ENCODE data around the gene NNMT. TPM values are rescaled to one million over a fixed set of nuclear protein-coding genes. Genes with fewer than 3 reads are reported as not detected.

NNMT gene
- total RNA-seq, 1 experiment from 2014 or later, result not detected

GRCh38 chr11:114283422-114283821 lies 12.8 kb upstream of the NNMT start:
- H3K27me3 ChIP-seq (ENCODE audit: insufficient read depth, low read length), result no peaks in the 10 kb centered on the region
- H2BK120ac ChIP-seq (ENCODE audit: low read depth, low read length, poor library complexity, severe bottlenecking), result no peak overlapping the region
- Mint-ChIP-seq H3K36me3 (ENCODE audit: insufficient read depth in 1 of 3, low read depth in 3 of 3) (no peaks in the 10 kb centered on the region), H3K27ac (no peak overlapping the region), H3K27me3 (ENCODE audit: low read depth) (no peaks in the 10 kb centered on the region; the same call in 1 of the 2 replicates), H3K9me3 (no peaks in the 10 kb centered on the region), H3K4me3 (no peak overlapping the region), H3K4me1 (peaks cover 0 to 16% of the 10 kb centered on the region in 2 experiments; a peak in 2 of 4 replicates)
- H3K9me3 ChIP-seq (ENCODE audit: control insufficient read depth, low read depth, low read length), result no peaks in the 10 kb centered on the region
- DNase-seq, result no peak
- no peak overlapping the region for H3K9ac ChIP-seq (ENCODE audit: extremely low read depth, insufficient read length, low read length)
- H3K4me1 ChIP-seq (ENCODE audit: insufficient read depth, low read length), result no peaks in the 10 kb centered on the region; the same call in 1 of the 2 replicates
- H4K8ac ChIP-seq (replicated peaks; ENCODE audit: insufficient read length, low read depth, low read length), result no peak overlapping the region
- no peak overlapping the region for H3K18ac ChIP-seq (ENCODE audit: insufficient read length, low read depth, low read length)
- H3K23me2 ChIP-seq (ENCODE audit: insufficient read length, low read depth, low read length, poor library complexity, severe bottlenecking), result no peaks in the 10 kb centered on the region
- H3T11ph ChIP-seq (ENCODE audit: low read length), result no peak overlapping the region
- H3K4ac ChIP-seq (ENCODE audit: low read depth, low read length), result no peak overlapping the region
- no peak overlapping the region for H2BK20ac ChIP-seq (ENCODE audit: low read depth, low read length, poor library complexity, severe bottlenecking)
- no peak overlapping the region for H3K14ac ChIP-seq (ENCODE audit: insufficient read depth, low read length)
- H2BK12ac ChIP-seq (ENCODE audit: insufficient read length, low read depth, low read length), result no peak overlapping the region
- no peak for TF ChIP-seq CTCF (conservative IDR thresholded peaks at IDR 0.05)
- no peaks in the 10 kb centered on the region for H4K20me1 ChIP-seq (ENCODE audit: control insufficient read depth, insufficient read depth, insufficient read length)
- no CpG with 5 or more reads among the region's 3 CpGs for WGBS (ENCODE audit: extremely low coverage, insufficient read length, low lambda C conversion rate)
- H2BK15ac ChIP-seq (ENCODE audit: low read depth, low read length), result no peak overlapping the region
- no peak overlapping the region for H2BK5ac ChIP-seq (ENCODE audit: insufficient read length, low read length)
- no peak overlapping the region for H3K27ac ChIP-seq (ENCODE audit: insufficient read length, low read depth, low read length)
- H4K5ac ChIP-seq (ENCODE audit: insufficient read length, low read depth, low read length), result no peak overlapping the region
- no peak overlapping the region for H3K23ac ChIP-seq (ENCODE audit: insufficient read length, low read depth, low read length)
- no peak overlapping the region for H2AFZ ChIP-seq (ENCODE audit: low read length)
- no peak overlapping the region for H2AK5ac ChIP-seq (ENCODE audit: insufficient read length, low read length)
- no peak overlapping the region for H4K91ac ChIP-seq (ENCODE audit: insufficient read length, low read depth, low read length)
- H3K56ac ChIP-seq (ENCODE audit: insufficient read length, low read depth, low read length), result no peak overlapping the region
- no peaks in the 10 kb centered on the region for H3K79me1 ChIP-seq (ENCODE audit: insufficient read depth, low read depth, low read length, poor library complexity, severe bottlenecking)
- no peaks in the 10 kb centered on the region for H3K79me2 ChIP-seq (ENCODE audit: insufficient read depth, low read length)
- H3K4me2 ChIP-seq (ENCODE audit: insufficient read depth, insufficient read length, low read length), result no peak overlapping the region
